ENCODE data around the gene ENOPH1.
A peak's percentile ranks its signal among the peaks of the same experiment; 100 is the strongest.
"Not testable (repeated sequence)": the region's sequence is repeated elsewhere in the genome, so short reads cannot be mapped to it uniquely, and the experiment has no call there.

The ENOPH1 gene

DNA sequence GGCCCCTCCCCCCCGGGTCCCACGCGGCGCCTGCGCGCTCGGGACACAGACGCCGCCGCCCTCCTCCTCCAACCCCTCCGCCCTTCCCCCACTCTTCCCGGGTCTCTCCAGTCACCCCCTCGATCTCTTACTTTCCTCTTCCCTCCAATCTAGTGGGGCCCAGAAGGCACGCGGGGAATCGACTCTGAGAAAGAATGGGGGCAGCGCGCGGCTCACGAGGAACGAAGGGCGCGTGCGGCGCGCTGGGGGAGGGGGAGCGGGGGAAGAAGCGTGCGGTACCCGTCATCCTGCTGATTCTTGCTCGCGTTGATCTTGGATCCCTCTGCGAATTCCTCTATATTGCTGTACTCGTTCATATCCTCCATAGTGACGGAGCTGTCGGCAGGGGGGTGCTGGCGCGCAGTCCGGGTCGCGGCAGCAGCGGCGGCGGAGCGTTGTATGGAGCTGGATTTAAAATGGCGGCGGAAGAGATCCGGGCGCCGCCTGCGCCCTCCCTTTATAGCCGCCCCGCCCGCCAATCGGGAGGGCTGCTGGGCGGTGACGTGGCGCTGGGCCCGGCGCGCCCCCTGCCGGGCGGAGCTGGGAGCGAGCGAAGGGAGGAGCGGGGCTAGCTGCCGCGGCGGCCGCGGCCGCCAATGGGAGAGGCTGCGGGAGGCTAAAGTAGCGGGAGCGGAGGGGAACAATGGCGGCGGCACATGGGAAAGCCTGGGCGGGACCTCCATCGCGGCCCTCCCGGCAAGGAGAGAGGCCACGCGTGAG, 1.2 kb upstream of the ENOPH1 start:
- DNase-seq = peak; percentile 86

DNA sequence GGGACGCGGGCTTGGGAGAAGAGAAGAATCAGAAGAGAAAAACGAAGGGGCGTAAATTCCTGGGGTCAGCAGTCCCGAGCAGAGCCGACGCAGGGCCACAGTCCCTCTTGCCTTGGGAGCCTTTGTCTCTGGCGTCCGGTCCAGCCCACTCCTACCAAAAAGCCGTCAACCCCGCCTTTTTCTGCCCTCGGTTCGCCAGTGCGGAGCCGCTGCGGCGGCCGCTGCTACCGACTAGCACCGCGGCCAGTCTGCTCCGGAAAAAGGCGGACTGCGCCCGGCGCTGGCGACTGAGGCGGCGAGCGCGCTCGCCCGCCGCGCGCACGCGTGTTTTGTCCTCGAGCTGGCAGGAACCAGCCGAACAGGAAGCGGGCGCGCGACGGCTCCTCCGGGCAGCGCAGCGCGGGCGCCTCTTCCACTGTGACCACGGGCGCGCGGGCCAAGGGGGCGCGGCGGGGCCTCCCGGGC, 630 bp upstream of the ENOPH1 start:
- no peak for DNase-seq

DNA sequence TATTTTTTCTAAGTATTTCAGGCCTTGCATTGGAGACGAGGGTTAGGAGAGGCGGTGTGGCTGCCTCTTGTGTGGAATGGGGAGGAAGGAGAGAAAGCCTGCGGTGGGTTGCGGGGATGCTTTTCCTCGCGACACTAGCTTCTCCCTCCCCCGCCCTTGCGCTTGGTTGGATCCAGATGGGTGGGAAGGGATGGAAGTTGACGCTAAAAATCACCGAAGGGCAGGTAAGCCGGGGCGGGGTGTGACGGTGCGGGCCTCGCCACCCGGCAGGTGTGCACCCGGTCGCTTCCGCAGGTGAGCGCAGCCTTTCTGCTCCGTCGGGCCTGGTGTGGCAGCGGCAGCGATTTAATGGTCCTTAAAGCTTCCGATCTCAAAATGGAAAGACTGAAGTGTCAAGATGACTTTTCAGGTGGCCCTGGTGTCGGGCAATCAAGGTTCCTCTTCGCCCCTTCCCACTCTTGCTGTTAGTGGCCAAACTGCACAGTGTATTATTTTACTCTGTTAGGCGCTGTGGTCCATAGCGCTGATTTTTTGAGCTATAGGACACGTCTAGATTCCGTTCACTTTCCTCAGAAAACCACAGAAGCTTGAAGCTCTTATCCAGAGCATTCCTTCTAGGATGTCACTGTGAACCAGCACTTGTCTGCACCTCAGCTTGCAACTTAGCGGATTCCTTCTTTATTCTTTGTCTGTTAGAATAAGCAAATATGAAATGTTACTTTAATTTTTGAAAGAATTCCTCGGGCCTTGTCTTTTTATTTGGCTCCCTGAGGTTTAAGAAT, 765 bp downstream of the ENOPH1 start:
- DNase-seq = no peak

DNA sequence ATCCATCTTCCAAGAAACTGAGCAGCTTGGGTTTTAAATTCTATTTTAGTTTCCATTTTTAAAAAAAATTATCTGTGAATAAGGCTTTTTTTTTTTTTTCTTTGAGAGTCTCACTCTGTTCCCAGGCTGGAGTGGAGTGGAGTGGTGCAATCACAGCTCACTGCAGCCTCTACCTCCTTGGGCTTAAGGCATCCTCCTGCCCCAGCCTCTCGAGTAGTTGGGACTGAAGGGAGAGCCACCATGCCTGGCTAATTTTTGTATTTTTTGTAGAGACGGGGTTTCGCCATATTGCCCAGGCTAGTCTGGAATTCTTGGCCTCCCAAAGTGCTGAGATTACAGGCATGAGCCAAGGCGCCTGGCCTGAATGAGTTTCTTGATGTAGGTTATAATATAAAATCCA, 1.4 kb downstream of the ENOPH1 start:
- DNase-seq = no peak

DNA sequence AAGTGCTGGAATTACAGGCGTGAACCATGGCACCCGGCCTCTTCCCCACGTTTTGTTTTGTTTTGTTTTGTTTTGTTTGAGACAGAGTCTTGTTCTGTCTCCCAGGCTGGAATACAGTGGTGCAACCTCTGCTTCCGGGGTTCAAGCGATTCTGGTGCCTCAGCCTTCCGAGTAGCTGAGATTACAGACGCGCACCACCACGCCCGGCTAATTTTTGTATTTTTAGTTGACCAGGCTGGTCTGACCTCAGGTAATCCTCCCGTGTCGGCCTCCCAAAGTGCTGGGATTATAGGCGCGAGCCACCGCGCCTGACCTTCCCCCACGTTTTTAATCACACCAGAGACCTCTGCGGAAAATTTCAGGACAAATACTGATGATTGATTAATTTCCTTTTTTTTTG, 2.2 kb downstream of the ENOPH1 start:
- peak; percentile 30 for DNase-seq

DNA sequence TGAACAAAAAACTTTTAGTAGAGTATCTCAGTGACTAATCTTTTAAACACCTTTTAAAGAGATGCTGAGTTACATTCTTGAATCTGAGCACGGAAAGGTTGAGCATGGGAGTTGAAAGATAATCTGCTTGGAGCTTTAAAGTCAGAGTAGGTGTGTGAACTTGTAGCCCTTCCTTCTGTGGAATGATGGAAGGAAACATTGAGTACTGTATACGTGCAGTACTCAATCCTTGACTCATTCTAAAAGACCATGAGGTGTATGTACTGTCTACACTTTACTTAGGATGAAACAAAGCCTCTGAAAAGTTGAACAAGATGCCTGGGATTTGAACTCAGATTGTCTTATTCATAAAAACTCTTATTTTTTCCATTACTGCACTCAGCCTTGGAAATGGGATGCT, 3.4 kb downstream of the ENOPH1 start:
- DNase-seq = no peak

DNA sequence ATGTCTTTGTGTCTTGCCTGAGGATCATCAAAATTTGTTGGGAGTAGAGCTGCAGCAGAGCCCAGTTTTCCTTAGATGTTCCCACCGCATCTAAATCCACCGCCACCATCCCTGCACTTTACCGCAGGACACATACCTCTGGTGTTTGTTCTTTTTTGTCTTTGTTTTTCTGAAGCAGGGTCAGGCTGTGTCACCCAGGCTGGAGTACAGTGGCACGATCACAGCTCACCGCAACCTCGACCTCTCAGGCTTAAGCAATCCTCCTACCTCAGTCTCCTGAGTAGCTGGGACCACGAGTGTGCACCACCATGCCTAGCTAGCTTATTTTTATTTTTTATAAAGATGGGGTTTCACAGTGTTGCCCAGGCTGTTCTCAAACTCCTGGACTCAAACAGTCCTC, 4.6 kb downstream of the ENOPH1 start:
- DNase-seq = no peak

DNA sequence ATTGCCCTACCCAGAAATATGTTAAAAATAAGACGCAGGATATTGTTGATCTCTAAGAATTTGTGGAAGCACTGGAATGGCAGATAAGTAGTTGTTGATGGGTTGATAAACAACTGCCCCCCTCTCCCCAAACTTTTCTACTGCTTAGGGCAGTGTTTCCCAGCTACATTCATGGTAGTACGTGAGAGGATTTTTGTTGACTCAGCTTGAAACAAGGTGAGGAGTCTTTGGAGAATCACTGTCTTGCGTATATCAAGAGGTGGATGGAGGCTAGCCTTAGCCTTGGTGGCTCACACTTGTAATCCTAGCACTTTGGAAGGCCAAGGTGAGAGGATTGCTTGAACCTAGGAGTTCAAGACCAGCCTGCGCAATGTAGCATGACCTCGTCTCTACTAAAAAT, 5.7 kb downstream of the ENOPH1 start:
- DNase-seq = no peak

DNA sequence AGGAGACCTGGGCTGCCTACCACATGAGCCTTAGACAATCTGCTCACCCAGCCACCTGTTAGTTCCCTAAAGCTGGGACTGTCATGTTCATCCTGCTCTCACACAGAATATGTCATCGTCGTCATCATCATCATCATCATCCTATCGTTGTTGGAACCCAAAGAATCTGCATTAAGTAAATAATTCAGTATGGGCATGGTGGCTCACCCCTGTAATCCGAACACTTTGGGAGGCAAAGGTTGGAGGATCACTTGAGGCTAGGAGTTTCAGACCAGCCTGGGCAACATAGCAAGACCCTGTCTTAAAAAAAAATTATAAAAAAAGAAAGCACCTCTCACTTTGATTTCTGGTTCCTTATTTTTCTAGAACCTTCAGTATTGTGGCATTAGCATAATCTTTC, 6.4 kb downstream of the ENOPH1 start:
- DNase-seq = no peak

DNA sequence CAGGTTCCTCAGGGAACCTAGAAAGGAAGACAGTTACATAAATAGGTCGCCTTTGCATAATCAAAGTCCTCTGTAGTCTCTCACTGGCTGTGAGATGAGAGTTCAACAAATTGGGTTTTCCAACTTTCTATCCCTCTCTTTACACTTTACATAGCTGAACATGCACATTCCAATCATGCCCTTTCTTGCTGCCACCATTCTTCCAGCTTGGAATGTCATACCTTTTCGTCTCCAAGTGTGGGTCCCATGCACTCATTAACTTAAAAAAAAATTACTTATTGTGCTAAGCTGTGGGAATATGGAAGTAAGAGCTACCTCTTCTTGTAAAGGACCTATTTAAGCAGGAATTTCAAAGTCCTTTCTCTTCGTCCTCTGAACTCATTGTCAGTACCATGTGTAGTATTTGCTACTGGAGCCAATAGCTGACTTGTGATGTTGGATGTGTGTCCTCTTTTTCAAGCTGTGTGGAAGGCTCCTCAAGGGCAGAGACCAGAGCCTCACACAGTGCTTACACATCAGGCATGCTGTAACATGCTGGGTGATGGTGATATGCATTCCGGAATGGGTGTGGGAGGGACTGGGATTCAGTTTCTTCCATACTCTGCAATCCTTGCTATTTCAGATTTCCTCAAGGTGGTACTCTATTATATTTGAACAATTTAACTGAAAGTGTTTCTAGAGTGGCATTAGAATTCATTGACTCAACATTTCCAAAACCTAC, 7.1 kb downstream of the ENOPH1 start:
- no peak for DNase-seq

DNA sequence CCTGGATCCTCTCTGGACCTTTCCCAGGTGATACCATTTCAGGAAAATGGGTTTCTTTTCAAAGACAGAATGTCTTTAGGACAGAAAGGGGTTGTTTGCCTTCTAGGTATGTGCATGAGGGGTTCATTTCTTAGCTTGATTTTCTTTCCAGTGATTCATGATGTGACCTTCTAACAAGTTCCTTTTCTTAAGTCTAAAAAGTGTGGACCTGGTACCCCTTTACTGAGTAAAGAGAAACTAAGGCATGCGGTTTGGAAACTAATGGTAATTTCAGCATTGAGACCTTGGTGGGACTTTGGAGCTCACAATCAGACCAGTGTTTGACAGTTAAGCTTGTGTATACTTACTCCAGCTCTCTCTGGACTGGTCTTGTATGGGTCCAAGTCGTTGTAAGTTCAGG, 8.7 kb downstream of the ENOPH1 start:
- DNase-seq = no peak

DNA sequence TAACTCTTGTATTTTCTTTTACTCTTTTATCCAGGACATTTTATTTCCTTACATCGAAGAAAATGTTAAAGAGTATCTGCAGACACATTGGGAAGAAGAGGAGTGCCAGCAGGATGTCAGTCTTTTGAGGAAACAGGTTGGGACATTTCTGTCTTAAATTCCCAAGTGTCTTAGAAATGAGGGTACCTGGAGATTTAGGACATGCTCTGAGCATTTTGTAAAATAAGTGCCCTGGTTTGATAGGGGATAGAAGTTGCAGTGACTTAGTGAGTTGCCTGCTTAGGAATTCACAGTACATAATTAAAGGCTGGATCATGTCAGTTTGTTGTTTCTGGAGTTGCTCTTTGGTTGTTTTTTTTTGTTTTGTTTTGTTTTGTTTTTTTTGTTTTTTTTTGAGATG, 17.5 kb downstream of the ENOPH1 start:
- no peak for DNase-seq

DNA sequence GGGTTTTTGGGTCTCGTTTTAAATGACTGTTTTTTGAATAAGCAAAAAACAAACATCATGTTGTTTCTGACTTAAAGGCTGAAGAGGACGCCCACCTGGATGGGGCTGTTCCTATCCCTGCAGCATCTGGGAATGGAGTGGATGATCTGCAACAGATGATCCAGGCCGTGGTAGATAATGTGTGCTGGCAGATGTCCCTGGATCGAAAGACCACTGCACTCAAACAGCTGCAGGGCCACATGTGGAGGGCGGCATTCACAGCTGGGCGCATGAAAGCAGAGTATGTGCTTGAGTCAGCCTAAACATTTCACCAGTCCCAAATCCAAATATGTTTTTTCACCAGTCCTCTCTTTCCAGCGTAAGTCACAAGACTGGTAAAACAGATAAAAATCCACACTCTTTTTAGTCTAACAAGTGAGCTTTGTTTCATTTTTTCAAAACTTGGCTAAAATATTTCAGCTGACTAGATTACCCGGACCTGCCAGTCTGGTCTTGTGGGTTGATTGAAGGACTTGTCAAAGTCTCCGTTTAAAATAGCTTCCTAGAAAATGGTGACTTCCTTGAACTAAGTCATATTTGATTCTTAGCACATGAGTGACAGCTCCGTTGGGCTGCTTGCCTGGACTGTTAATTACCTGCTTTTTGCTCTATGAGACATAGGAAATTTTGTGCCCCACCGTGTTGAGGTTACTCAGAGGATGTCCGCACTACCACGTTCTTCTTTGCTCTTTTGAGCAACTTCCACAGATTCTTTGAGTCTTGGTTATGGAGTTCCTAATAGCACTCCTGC, 20.8 kb downstream of the ENOPH1 start:
- DNase-seq = no peak

DNA sequence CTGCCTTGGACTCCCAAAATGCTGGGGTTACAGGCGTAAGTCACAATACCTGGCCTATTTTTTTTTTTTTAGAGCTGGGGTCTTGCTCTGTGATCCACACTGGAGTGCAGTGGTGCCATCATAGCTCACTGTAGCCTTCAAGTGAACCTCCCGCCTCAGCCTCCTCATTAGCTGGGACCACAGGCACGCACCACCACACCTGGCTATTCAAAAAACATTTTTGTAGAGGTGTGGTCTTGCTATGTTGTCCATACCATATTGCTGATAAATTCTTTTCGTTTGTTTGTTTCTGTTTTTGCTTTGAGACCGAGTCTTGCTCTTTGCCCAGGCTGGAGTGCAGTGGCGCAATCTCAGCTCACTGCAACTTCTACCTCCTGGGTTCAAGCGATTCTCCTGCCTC, 21.6 kb downstream of the ENOPH1 start:
- DNase-seq = no peak

DNA sequence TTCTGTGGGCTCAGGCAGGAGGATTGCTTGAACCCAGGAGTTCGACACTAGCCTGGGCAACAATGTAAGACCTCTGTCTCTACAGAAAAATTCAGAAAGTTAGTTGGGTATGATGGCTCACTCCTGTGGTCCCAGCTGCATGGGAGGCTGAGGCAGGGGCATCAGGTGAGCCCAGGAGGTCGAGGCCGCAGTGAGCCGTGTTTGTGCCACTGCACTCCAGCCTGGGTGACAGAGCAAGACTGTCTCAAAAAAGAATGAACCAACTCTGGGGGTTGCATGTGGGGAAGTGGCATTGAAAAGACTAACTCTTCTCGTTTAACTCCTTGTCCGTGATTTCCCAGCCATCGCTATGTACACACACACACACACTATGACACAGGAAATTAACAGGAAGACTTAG, 26.9 kb downstream of the ENOPH1 start:
- no peak for DNase-seq

DNA sequence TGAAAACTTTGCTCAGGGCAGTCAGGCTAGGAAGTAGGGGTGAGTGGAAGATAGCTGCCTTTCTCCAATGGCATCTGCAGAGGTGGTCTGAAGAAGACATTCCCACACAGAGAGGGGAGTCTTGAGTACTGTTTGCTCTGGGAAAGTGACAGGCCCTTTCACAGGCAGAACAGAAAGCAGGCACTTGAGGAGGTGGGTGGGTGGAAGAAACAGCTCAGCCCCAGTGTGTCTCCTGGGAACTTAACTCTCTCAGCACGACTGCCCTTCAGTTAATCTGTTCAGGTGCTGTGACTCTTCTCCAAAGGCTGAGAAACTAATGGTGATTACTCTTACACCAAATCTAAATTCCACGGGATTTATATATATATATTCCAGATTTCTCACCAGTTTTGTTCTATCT, 28.3 kb downstream of the ENOPH1 start:
- DNase-seq = no peak

DNA sequence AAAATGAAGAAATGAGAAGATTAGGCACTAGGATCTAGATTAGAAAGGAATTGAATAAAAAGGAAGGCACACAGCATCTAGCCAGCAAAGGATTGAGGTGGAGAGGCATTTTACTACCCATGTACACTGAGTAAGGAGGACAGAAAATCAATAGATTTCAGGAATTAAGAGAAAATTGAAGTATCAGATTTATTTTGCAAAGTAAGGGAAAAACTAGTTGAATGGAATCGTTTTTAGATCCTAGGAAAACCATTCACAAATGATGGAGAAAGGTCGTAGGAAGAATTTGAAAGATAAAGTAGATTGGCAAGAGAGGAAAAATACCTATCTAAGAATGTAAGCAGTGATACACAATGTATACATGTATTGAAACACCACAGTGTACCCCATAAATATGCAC, 31.3 kb downstream of the ENOPH1 start:
- no peak for DNase-seq

DNA sequence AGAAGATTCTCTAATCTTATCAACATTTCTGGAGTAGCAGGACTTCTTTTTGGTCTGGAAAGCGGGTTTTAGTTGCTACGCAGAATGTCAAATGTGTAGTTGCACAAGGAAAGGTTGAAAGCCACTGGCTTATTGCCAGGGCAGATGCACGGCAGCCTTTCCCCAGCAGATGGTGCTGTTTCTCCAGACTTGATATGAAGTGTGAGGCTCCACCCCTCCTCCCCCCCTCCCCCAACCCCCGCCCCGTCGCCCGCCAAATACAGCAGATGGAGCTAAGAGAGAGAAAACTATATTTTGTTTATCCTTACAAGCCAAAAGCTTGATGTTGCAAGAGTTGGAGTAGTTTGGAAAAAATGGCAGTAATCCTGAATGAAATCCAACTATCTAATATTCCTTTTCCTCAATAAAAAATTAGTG, 32.0 kb downstream of the ENOPH1 start:
- DNase-seq = peak; percentile 69

DNA sequence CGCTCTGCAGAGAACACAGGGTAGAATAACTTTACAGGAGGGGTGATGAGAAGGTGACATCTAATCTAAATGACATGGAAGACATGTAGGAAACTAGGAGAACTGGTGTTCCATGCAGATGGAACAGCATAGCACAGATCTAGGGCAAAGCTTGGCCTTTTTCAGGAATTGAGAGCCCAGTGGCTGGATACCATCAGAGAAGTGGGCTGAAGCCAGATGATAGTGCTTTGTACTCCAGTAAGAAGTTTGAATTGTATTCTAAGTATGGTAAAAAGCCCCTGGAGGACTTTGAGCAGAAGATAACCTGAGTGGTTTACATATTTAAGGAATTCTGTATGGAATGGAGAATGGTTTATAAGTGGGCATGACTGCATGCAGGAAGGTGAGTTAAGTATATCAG, 32.8 kb downstream of the ENOPH1 start:
- no peak for DNase-seq

DNA sequence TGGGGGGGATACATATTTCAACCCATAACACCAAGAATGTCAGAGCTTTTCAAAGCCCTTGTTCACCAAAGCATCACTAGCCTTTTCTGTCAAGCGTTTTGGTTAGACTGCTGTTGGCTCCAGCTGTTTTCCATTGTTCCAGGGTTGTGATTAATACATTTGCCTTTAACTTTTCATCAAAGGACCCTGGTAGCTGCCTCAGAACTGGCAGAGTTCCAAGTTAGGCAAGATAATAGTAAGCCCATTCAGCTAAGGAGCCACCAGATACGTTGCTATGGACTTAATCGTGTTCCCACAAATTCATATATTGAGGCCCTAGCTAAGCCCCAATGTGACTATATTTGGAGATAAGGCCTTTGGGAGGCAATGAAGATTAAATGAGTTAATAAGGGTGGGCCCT, 37.1 kb downstream of the ENOPH1 start:
- no peak for DNase-seq

DNA sequence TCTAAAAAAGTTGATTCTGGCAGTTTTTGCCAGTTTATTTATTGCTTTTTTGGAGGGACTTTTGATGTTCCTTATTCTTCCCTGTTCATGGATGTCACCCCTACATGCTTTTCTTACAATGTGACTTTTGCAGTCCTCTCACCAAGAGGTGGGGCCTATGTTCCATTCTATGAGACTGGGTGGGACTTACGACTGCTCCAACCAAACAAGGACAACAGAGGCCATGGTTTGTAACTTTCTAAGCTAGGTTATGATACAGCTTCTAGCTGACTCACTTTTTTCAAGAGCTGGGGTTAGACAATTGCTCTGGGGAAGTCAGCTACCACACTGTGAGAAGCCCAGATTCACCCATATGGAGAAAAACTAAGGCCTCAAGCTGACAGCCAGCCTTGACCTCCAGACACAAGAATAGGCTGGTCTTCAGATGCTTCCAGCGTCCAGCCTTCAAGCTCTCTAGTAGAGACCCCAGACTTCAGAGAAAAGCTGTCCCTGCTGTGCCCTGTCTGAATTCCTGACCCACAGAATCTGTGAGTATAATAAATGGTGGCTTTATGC, 39.5 kb downstream of the ENOPH1 start:
- no peak for DNase-seq

DNA sequence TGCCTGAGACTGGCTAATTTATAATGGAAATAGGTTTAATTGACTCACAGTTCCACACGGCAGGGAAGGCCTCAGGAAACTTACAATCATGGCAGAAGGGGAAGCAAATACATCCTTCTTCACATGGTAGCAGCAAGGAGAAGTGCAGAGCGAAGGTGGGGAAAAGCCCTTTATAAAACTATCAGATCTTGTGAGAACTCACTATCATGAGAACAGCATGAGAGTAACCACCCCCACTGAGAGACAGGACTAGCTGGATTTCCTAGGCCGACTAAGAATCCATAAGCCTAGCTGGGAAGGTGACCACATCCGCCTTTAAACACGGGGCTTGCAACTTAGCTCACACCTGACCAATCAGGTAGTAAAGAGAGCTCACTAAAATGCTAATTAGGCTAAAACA, 42.7 kb downstream of the ENOPH1 start:
- not testable (repeated sequence) for DNase-seq
